AG10803 (cell line): ENCODE measurements around the gene SETBP1.
A peak's percentile ranks its signal among the peaks of the same experiment; 100 is the strongest.

Source experiments
- DNase-seq: peaks from one replicate; pipeline ENCODE4 v3.0.0; 2010; ENCODE audit warnings: low read depth
- H3K4me3 ChIP-seq: 2 replicates; pipeline ENCODE4 v1.5.1; 2011; ENCODE audit warnings: mild to moderate bottlenecking, low read length, control low read depth
- TF ChIP-seq, protein P1 (sequence below): conservative IDR thresholded peaks from 2 replicates; pipeline ENCODE4 v1.5.1; 2011; ENCODE audit warnings: mild to moderate bottlenecking, low read length, control low read depth, inconsistent platforms

Gene SETBP1

GRCh38 chr18:45004546-45005080 lies 323.9 kb downstream of the SETBP1 start:
- H3K4me3 ChIP-seq, result no peak overlapping the region
- TF ChIP-seq, protein P1, sequence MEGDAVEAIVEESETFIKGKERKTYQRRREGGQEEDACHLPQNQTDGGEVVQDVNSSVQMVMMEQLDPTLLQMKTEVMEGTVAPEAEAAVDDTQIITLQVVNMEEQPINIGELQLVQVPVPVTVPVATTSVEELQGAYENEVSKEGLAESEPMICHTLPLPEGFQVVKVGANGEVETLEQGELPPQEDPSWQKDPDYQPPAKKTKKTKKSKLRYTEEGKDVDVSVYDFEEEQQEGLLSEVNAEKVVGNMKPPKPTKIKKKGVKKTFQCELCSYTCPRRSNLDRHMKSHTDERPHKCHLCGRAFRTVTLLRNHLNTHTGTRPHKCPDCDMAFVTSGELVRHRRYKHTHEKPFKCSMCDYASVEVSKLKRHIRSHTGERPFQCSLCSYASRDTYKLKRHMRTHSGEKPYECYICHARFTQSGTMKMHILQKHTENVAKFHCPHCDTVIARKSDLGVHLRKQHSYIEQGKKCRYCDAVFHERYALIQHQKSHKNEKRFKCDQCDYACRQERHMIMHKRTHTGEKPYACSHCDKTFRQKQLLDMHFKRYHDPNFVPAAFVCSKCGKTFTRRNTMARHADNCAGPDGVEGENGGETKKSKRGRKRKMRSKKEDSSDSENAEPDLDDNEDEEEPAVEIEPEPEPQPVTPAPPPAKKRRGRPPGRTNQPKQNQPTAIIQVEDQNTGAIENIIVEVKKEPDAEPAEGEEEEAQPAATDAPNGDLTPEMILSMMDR, result no peak
- no peak for DNase-seq

- TF ChIP-seq, protein P1, result no peak
- no peak for DNase-seq
- no peak overlapping the region for H3K4me3 ChIP-seq
Observed at GRCh38 chr18:45006934-45007333, 326.2 kb downstream of the SETBP1 start.

- DNase-seq, result peak; percentile 54
- TF ChIP-seq, protein P1, result no peak
- H3K4me3 ChIP-seq, result no peak overlapping the region
Observed at GRCh38 chr18:45007531-45007930, 326.8 kb downstream of the SETBP1 start.

DNA sequence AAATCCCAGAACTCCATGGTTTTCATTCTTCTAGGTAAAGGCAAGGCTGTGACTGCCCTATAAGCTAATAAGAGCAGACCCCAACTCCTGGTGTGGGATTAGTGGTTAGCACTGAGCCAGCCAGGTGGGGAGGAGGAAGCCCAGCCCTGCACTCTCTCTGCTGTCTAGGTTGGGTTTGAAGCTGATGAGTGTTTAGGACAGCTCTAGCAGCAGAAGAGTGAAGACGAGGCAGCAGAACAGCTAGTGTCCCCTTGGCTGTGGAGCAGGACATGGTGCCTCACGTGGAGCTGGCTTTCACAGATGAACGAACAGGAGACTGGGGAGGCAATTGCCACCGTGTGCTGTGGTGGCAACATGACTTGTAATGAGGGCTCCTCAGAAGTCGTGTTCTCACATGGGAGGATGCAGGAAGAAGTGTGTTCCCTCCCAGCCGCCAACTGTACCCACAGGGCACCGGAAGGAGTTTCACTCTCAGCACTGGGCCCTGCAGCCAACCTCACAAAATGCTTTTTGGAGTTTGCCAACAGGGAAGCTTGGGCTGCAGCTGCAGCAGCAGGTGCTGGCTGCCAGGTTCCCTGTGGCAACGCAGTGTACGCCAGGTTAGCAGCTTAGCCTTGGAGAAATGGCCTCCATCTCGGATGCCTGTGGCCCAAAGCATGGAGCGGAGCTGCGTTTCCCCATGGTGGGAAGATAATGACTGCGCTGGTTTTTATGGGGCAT lies 328.2 kb downstream of the SETBP1 start:
- H3K4me3 ChIP-seq, result no peak overlapping the region
- no peak for DNase-seq
- TF ChIP-seq, protein P1, result no peak

- no peak overlapping the region for H3K4me3 ChIP-seq
- TF ChIP-seq, protein P1, result no peak
- DNase-seq, result no peak
Observed at GRCh38 chr18:45009756-45010155, 329.1 kb downstream of the SETBP1 start.

- no peak overlapping the region for H3K4me3 ChIP-seq
- DNase-seq, result peak; percentile 31
- TF ChIP-seq, protein P1, result no peak
Observed at GRCh38 chr18:45012286-45012685, 331.6 kb downstream of the SETBP1 start.

DNA sequence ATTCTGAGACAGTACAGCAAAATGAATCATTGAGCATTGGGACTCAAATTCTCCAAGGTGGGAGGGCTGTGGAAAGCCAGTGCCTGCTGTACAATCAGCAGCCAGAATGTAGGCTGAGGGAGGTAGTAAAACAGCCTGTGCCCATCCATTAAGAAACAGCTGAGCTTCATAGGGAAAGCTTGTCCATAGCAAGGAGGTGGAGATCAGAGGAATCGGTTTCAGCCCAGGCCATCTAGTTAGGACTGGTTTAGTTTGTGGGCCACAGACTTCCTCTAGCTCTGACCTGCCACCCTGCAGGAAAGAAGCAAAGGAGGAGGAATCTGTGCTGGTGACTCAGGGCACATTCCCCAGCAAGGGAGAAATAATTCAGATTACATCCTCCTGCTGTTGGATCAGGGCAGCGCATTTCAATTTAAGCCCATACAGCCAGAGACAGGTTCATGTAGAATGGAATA lies 333.4 kb downstream of the SETBP1 start:
- peak; percentile 88 for DNase-seq
- TF ChIP-seq, protein P1, result peak; percentile 63

More for the DNA sequence above, 333.4 kb downstream of the SETBP1 start:
- no peak overlapping the region for H3K4me3 ChIP-seq
